Measurements from ENCODE around the gene ANO4. TPM values are rescaled to one million over a fixed set of nuclear protein-coding genes. Genes with fewer than 3 reads are reported as not detected.

The ANO4 gene
- total RNA-seq, 3 donors from 2014 or later (not counting 1 experiment from before 2014, with no cell fraction given) = not detected

GRCh38 chr12:100913872-100914592 lies 119.5 kb downstream of the ANO4 start:
- no peaks in the 10 kb centered on the region for H3K9me3 ChIP-seq (ENCODE audit: control insufficient read depth, insufficient read depth, low read length)
- Mint-ChIP-seq H3K4me1 (no peaks in the 10 kb centered on the region), H3K27me3 (ENCODE audit: low read depth in 2 of 2) (no peaks in the 10 kb centered on the region), H3K27ac (no peak overlapping the region), H3K9me3 (no peaks in the 10 kb centered on the region), H3K36me3 (no peaks in the 10 kb centered on the region), H3K4me3 (no peak overlapping the region)
- WGBS (ENCODE audit: insufficient coverage) = 84% methylated on average over 3 of the region's 4 CpGs
- intact Hi-C loops (cut with micrococcal nuclease) = no loop called here
- H3K27ac ChIP-seq (ENCODE audit: low read length) = no peak overlapping the region
- TF ChIP-seq, protein P1, sequence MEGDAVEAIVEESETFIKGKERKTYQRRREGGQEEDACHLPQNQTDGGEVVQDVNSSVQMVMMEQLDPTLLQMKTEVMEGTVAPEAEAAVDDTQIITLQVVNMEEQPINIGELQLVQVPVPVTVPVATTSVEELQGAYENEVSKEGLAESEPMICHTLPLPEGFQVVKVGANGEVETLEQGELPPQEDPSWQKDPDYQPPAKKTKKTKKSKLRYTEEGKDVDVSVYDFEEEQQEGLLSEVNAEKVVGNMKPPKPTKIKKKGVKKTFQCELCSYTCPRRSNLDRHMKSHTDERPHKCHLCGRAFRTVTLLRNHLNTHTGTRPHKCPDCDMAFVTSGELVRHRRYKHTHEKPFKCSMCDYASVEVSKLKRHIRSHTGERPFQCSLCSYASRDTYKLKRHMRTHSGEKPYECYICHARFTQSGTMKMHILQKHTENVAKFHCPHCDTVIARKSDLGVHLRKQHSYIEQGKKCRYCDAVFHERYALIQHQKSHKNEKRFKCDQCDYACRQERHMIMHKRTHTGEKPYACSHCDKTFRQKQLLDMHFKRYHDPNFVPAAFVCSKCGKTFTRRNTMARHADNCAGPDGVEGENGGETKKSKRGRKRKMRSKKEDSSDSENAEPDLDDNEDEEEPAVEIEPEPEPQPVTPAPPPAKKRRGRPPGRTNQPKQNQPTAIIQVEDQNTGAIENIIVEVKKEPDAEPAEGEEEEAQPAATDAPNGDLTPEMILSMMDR (IDR thresholded peaks at IDR 0.05) = no peak
- DNase-seq (no peak), ATAC-seq (no peak)
- H3K36me3 ChIP-seq (ENCODE audit: control insufficient read depth, insufficient read depth, low read length) = no peaks in the 10 kb centered on the region
- no peaks in the 10 kb centered on the region for H3K27me3 ChIP-seq (ENCODE audit: control insufficient read depth, insufficient read depth, low read length)
- H3K4me1 ChIP-seq (ENCODE audit: control insufficient read depth, insufficient read depth, low read length) = no peaks in the 10 kb centered on the region
- no peak overlapping the region for H3K4me3 ChIP-seq (ENCODE audit: low read length)

GRCh38 chr12:100919116-100919515 lies 124.5 kb downstream of the ANO4 start:
- H3K4me1 ChIP-seq (ENCODE audit: control insufficient read depth, insufficient read depth, low read length) = no peaks in the 10 kb centered on the region
- no peaks in the 10 kb centered on the region for H3K4me1 Mint-ChIP-seq
- H3K4me3 Mint-ChIP-seq = no peak overlapping the region
- DNase-seq (no peak), ATAC-seq (no peak)
- no peaks in the 10 kb centered on the region for H3K27me3 ChIP-seq (ENCODE audit: control insufficient read depth, insufficient read depth, low read length)
- no peak overlapping the region for H3K27ac ChIP-seq (ENCODE audit: low read length)
- H3K27me3 Mint-ChIP-seq (ENCODE audit: low read depth in 2 of 2) = no peaks in the 10 kb centered on the region
- no peaks in the 10 kb centered on the region for H3K9me3 ChIP-seq (ENCODE audit: control insufficient read depth, insufficient read depth, low read length)
- no peaks in the 10 kb centered on the region for H3K36me3 Mint-ChIP-seq
- peaks cover 0 to 3% of the 10 kb centered on the region in 2 donors for H3K9me3 Mint-ChIP-seq
- TF ChIP-seq, protein P1 (IDR thresholded peaks at IDR 0.05) = no peak
- WGBS (ENCODE audit: insufficient coverage) = no CpG with 5 or more reads among the region's 2 CpGs
- H3K36me3 ChIP-seq (ENCODE audit: control insufficient read depth, insufficient read depth, low read length) = no peaks in the 10 kb centered on the region
- intact Hi-C loops (cut with micrococcal nuclease) = no loop called here
- H3K27ac Mint-ChIP-seq = no peak overlapping the region
- H3K4me3 ChIP-seq (ENCODE audit: low read length) = no peak overlapping the region

DNA sequence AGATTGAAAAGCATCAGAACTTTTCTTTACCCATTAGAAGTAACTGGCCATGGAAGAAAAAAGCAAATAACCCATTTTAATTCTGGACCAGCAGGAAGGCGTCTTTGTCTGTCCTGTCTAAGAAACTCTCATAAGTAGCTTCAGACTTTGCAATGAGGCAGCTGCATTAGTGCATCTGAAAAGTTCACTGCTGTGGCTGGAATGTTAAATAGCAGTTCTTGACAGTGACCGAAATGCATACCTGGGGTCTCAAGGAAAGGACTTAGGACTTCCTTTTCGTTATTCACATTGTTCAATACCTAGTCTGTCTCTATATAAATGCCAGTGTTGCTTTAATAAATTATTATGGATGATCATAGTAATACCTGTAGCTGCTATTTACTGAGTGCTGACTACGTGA lies 125.9 kb downstream of the ANO4 start:
- Histone ChIP-seq H3K9me3 (ENCODE audit: control insufficient read depth, insufficient read depth, low read length) (no peaks in the 10 kb centered on the region), H3K4me3 (ENCODE audit: low read length) (no peak overlapping the region), H3K27me3 (ENCODE audit: control insufficient read depth, insufficient read depth, low read length) (no peaks in the 10 kb centered on the region), H3K36me3 (ENCODE audit: control insufficient read depth, insufficient read depth, low read length) (no peaks in the 10 kb centered on the region), H3K4me1 (ENCODE audit: control insufficient read depth, insufficient read depth, low read length) (no peaks in the 10 kb centered on the region), H3K27ac (ENCODE audit: low read length) (no peak overlapping the region)
- no peak overlapping the region for H3K27ac Mint-ChIP-seq
- H3K9me3 Mint-ChIP-seq = peaks cover 0 to 3% of the 10 kb centered on the region in 2 donors
- intact Hi-C loops (cut with micrococcal nuclease) = no loop called here
- no peaks in the 10 kb centered on the region for H3K36me3 Mint-ChIP-seq
- TF ChIP-seq, protein P1 (IDR thresholded peaks at IDR 0.05) = no peak
- ATAC-seq = no peak
- WGBS (ENCODE audit: insufficient coverage) = 70% methylated on average over 3 of the region's 4 CpGs
- H3K4me3 Mint-ChIP-seq = no peak overlapping the region
- no peaks in the 10 kb centered on the region for H3K27me3 Mint-ChIP-seq (ENCODE audit: low read depth in 2 of 2)
- no peak for DNase-seq
- no peaks in the 10 kb centered on the region for H3K4me1 Mint-ChIP-seq

Measured in natural killer cell (primary cell).